IgD-negative memory B cell (primary cell): ENCODE measurements around the gene HS2ST1. TPM values are rescaled to one million over a fixed set of nuclear protein-coding genes. Genes with fewer than 3 reads are reported as not detected.
"Not testable (repeated sequence)": the region's sequence is repeated elsewhere in the genome, so short reads cannot be mapped to it uniquely, and the experiment has no call there.

Experiments used
- H3K27ac Mint-ChIP-seq, 3 donors: one replicate each; pipeline ENCODE4 v1.8.0; 2020 to 2022; ENCODE audit warnings: mild to moderate bottlenecking in 3 of 3, mixed read lengths in 3 of 3, moderate library complexity in 1 of 3
- H3K27me3 Mint-ChIP-seq: one replicate; pipeline ENCODE4 v1.8.0; 2021; ENCODE audit warnings: mixed read lengths
- H3K36me3 Mint-ChIP-seq: one replicate; pipeline ENCODE4 v1.8.0; 2020; ENCODE audit warnings: mild to moderate bottlenecking, mixed read lengths
- H3K4me1 Mint-ChIP-seq, 3 donors: one replicate each; pipeline ENCODE4 v1.8.0; 2020 to 2022; ENCODE audit warnings: mixed read lengths in 3 of 3, mild to moderate bottlenecking in 1 of 3
- H3K4me3 Mint-ChIP-seq, 4 donors: one replicate each; pipeline ENCODE4 v1.8.0; 2020 to 2022; ENCODE audit warnings: mild to moderate bottlenecking in 4 of 4, mixed read lengths in 4 of 4, moderate library complexity in 3 of 4
- H3K9me3 Mint-ChIP-seq, 3 donors: one replicate each; pipeline ENCODE4 v1.8.0; 2020 to 2021; ENCODE audit warnings: mixed read lengths in 3 of 3, mild to moderate bottlenecking in 1 of 3
- polyA plus RNA-seq: library from polyadenylated mRNA; unstranded; fragments of 300-500 nt; fragmentation: Illumina TruSeq; gene quantifications from one replicate; pipeline ENCODE4 v1.2.3, GENCODE V29; 2021

Gene HS2ST1
- polyA plus RNA-seq, 1 donor from 2014 or later = 7.2 TPM

DNA sequence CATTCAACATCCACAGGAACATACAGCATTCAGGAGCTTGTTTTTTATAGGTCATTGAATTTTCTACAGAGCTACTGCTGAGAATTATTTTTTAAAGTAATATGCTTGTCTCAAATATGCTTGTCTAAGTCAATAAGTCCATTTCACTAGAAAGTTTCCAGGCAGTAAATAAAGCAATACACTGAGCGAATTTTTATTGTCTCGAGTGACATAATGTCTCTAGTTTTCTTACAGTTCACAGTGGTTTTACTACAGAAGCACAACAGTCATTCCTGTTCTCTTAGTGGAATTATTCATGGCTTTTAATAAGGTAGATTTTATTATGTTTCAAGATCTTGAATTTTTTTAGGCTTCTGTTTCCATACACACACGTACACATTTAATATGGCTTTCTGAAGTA lies 83.8 kb downstream of the HS2ST1 start:
- no peaks in the 10 kb centered on the region for H3K4me1 Mint-ChIP-seq
- H3K27me3 Mint-ChIP-seq = no peaks in the 10 kb centered on the region
- H3K9me3 Mint-ChIP-seq = peaks cover 0 to 4% (median 0%) of the 10 kb centered on the region in 3 donors
- no peak overlapping the region for H3K27ac Mint-ChIP-seq
- peaks cover 2% of the 10 kb centered on the region for H3K36me3 Mint-ChIP-seq
- no peak overlapping the region for H3K4me3 Mint-ChIP-seq

DNA sequence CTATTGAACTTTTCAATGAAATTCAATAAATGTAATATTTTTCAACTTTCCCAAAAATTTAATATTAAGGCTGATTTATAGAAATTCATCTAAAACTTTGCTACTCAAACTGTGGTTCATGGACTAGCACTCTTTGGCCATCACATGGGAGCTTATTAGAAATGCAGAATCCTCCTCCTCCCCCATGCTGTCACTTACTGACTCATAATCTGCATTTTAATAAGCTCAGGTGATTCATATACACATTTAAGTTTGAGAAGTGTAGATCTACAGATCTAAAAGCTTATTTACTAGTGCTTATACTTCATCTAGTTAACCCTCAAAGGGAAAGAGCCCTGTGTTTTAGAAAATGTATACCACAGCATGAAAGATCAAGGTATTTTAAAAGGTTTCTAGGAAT lies 84.3 kb downstream of the HS2ST1 start:
- H3K4me1 Mint-ChIP-seq = no peaks in the 10 kb centered on the region
- H3K27me3 Mint-ChIP-seq = no peaks in the 10 kb centered on the region
- peaks cover 2% of the 10 kb centered on the region for H3K36me3 Mint-ChIP-seq
- H3K27ac Mint-ChIP-seq = no peak overlapping the region
- H3K9me3 Mint-ChIP-seq = peaks cover 0 to 4% (median 0%) of the 10 kb centered on the region in 3 donors
- no peak overlapping the region for H3K4me3 Mint-ChIP-seq

DNA sequence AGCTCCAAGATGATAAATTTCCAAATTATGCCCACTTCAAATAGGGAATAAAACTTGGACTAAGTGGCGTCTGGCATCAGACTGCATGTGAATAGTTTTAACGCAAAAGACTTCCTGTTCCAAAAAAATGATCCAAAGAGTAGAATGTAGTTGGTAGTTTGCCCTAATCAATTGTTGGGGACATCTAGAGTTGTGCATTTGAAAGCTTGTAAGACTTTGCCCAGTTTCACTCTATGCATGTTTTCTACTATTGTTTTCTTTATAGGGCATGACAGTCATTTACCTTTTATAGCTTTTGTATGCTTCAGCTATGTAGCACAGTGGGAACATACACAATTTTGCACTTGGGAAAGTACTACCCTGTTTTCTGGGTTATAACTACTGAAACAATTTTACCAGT lies 86.0 kb downstream of the HS2ST1 start:
- Mint-ChIP-seq H3K36me3 (peaks cover 2% of the 10 kb centered on the region), H3K27me3 (no peaks in the 10 kb centered on the region), H3K9me3 (peaks cover 0 to 4% (median 0%) of the 10 kb centered on the region in 3 donors), H3K4me3 (no peak overlapping the region), H3K27ac (no peak overlapping the region), H3K4me1 (no peaks in the 10 kb centered on the region)

DNA sequence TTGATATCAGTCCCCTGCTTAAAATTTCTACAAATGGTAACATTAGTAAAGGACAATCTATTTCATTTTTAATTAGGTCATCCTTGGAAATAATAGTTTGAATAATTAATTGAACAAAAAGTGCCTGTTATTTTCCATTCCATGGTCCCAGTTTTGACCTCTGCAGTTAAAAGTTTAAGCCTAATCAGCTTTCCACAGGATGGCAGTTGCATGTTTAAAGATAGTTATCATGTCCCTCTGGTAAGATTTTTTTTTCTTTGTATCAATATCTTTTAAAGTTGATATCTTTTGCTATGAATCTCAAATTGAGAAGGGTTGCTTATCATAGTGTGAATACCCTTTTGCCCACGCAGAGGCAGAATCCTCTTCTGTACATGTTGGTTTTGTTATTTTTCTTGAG lies 90.4 kb downstream of the HS2ST1 start:
- Mint-ChIP-seq H3K36me3 (no peaks in the 10 kb centered on the region), H3K27ac (no peak overlapping the region), H3K9me3 (peaks cover 0 to 4% (median 0%) of the 10 kb centered on the region in 3 donors), H3K4me1 (no peaks in the 10 kb centered on the region), H3K4me3 (no peak overlapping the region), H3K27me3 (no peaks in the 10 kb centered on the region)

DNA sequence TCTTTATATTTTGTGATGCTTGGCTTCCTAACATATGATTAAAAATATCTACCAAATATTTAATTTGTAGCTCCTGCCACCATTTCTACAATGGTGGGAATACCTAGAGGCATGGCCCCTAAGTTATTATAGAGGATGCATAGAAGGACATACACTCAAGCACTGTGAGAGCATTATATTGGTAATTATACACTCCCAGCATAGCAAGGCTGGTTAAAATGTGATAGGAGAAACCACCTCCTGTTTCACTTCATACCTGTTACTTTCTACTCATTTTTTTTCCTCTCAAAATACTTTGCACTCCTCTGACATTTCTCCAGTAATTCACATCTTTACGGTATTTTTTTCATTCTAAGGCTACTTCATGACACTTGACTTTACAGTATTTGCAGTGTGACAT lies 92.9 kb downstream of the HS2ST1 start:
- Mint-ChIP-seq H3K4me1 (no peaks in the 10 kb centered on the region), H3K27ac (no peak overlapping the region), H3K27me3 (no peaks in the 10 kb centered on the region), H3K36me3 (peaks cover 2% of the 10 kb centered on the region), H3K4me3 (no peak overlapping the region), H3K9me3 (peaks cover 0 to 10% (median 0%) of the 10 kb centered on the region in 3 donors)

DNA sequence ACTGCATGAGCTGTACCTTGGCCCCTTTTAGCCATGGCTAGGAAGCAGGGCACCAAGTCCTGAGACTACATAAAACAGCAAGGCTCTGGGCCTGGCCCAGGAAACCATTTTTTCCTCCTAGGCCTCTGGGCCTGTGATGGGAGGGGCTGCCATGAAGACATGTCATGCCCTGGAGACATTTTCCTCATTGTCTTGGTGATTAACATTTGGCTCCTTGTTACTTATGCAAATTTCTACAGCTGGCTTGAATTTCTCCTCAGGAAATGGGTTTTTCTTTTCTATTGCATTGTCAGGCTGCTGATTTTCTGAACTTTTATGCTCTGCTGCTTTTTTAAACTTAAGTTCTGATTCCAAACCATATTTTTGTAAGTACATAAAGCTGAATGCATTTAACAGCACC lies 99.0 kb downstream of the HS2ST1 start:
- H3K4me3 Mint-ChIP-seq, H3K27me3 Mint-ChIP-seq, H3K4me1 Mint-ChIP-seq: not testable (repeated sequence)
- Mint-ChIP-seq H3K9me3 (peaks cover 1 to 11% (median 9%) of the 10 kb centered on the region in 3 donors), H3K27ac (peak overlapping the region in 1 of 3 donors; percentile 39), H3K36me3 (peaks cover 13% of the 10 kb centered on the region)

DNA sequence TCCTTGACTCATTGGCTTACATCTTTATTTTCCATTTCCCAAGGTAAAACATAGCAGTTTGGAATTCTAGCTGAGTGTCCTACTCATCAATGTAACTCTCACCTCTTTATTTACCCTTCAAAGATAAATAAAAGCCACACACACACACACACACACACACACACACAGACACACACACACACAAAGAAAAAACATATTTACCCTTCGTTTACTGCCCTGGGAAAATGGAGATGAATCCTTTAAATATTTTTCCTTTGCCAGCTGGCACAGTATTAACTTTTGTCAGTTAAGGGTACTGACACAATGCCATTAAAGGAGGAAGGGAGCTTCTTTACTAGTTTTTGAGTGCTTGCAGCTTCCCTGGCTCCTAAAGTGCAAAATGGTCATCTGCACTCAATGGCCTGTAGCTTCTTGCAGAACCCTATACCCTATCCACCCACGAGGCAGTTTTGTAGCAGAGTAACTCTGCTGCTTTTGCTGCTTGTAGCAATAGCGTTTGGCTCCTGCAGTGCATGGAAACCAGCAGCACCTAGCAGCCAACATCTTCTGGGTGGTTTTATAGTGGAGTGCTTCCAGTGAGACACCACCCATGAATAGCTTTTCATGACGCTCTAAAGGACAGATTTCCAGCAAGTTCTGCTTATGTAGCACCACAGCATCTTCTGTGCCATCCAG lies 103.7 kb downstream of the HS2ST1 start:
- H3K27me3 Mint-ChIP-seq = no peaks in the 10 kb centered on the region
- H3K9me3 Mint-ChIP-seq = peaks cover 0 to 9% (median 6%) of the 10 kb centered on the region in 3 donors
- no peak overlapping the region for H3K4me3 Mint-ChIP-seq
- H3K27ac Mint-ChIP-seq = no peak overlapping the region
- peaks cover 7% of the 10 kb centered on the region for H3K36me3 Mint-ChIP-seq
- peaks cover 0 to 6% (median 3%) of the 10 kb centered on the region in 3 donors for H3K4me1 Mint-ChIP-seq

DNA sequence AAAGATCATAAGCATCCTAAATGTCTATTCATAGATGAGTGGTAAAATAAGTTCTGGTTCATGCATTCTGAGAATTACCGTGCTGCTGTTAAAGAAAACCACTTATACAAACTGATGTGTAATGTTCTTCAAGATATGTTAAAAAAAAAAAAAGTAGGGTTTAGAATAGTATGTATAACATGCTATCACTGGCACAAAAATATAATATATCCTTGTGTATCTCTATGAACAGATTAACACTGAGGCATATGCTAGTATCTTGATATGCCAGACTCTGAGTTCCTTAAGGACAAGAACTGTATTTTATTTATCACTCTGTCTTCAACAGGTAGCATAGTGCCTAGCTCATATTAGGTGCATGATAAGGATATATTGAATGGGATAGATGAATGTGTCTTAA lies 108.9 kb downstream of the HS2ST1 start:
- peaks cover 3 to 12% (median 5%) of the 10 kb centered on the region in 3 donors for H3K4me1 Mint-ChIP-seq
- H3K4me3 Mint-ChIP-seq = no peak overlapping the region
- H3K27me3 Mint-ChIP-seq = no peaks in the 10 kb centered on the region
- H3K27ac Mint-ChIP-seq = no peak overlapping the region
- H3K36me3 Mint-ChIP-seq = peaks cover 2% of the 10 kb centered on the region
- no peaks in the 10 kb centered on the region for H3K9me3 Mint-ChIP-seq

DNA sequence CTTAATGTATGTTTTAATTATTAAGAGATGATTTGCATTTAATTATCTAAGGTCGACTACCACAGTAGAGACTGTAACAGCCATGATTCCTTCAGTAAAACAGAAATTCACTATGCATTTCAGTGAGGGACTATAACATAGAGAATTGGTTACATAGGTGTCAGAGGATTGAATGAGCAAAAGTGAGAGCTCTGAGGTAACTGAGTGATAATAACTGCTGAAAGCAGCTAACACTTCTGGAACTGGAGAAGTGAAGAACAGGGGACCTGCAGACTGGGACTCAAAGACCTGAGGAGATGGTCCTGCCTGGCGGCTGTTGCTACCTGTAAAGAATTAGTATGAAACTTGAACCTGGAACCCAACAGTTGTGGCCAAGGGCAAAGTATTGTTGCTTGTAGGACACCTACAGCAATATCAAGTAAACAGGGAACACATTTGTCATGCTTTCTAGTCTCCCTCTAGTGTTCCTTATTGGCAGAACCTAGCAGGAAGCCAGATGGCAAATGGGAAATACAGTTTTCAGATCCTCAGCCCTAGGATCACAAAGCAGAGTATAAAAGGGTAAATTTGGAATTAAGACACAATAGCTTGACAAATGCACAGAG lies 110.6 kb downstream of the HS2ST1 start:
- Mint-ChIP-seq H3K27ac (no peak overlapping the region), H3K4me3 (no peak overlapping the region), H3K9me3 (no peaks in the 10 kb centered on the region), H3K4me1 (peaks cover 8 to 15% (median 9%) of the 10 kb centered on the region in 3 donors), H3K36me3 (peaks cover 3% of the 10 kb centered on the region), H3K27me3 (no peaks in the 10 kb centered on the region)

DNA sequence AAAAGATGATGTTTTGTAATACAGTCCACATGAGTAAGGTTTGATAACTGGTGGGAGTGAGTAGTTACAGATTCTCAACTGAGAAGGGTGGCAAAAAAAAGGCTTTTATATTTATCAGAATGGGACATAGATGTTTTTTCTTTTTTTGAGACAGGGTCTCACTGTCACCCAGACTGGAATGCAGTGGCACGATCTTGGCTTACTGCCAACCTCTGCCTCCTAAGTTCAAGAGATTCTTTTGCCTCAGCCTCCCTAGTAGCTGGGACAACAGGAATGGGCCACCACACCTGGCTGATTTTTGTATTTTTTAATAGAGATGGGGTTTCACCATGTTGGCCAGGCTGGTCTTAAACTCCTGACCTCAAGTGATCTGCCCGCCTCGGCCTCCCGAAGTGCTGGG lies 113.1 kb downstream of the HS2ST1 start:
- H3K36me3 Mint-ChIP-seq, H3K27me3 Mint-ChIP-seq, H3K9me3 Mint-ChIP-seq, H3K4me3 Mint-ChIP-seq, H3K27ac Mint-ChIP-seq: not testable (repeated sequence)
- H3K4me1 Mint-ChIP-seq = peaks cover 8 to 13% (median 11%) of the 10 kb centered on the region in 3 donors

DNA sequence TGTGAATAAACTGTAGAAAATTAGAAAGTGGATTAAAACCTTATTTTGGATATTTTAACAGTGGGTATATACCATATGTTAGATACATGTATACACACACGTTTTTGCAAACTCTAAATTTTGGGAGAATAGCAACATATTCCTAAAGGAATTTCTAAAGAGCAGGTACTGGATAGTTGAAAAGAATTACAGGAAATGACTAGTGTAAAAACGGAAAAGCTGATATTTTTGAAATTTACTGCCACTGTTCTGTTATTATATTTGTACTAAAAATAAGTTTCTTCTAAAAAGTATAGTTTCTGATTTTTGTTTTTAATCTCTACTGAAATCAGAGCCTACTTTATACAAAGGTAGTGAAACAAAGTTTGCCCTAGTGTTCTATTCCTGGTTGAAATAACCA lies 114.1 kb downstream of the HS2ST1 start:
- peaks cover 3% of the 10 kb centered on the region for H3K36me3 Mint-ChIP-seq
- no peak overlapping the region for H3K4me3 Mint-ChIP-seq
- H3K4me1 Mint-ChIP-seq = peaks cover 8 to 11% (median 11%) of the 10 kb centered on the region in 3 donors
- no peaks in the 10 kb centered on the region for H3K9me3 Mint-ChIP-seq
- no peaks in the 10 kb centered on the region for H3K27me3 Mint-ChIP-seq
- no peak overlapping the region for H3K27ac Mint-ChIP-seq

DNA sequence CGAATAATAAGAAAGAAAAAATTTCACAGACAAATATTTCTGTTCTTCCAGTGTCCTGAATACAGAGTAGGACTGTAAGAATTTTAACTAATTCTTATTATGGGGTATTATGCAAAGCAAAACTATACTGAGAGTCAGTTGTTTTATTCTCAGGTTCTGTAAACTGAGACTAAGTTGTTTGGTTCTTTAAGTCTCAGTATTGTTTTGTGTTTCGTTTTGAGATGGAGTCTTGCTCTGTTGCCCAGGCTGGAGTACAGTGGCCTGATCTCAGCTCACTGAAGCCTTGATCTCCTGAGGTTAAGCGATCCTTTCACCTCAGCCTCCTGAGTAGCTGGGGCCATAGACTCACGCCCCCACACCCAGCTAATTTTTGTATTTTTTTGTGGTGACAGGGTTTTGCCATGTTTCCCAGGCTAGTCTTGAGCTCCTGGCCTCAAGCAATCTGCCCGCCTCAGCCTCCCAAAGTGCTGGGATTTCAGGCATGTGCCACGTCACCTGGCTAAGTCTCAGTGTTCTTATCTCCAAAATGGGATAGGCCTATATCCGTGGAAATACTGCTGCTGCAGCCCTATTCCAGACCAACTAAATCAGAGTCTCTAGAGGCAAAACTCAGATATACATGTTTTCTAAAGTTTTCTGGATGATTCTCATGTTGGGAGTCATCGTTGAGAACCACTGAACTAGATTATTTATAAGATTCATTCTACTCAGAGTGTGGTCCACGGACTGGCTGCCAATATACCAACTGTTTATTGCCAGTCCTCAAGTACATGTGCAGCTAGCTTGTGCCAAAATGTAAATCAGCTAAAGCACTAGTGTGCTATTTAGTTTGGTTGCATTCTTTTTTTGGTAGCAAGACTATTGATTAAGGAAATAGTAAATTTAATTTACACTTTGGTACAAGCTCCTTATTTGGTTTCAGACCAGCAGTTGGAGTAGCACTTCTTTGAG lies 116.6 kb downstream of the HS2ST1 start:
- peak overlapping the region in 1 of 3 donors; percentile 59 for H3K27ac Mint-ChIP-seq
- H3K9me3 Mint-ChIP-seq = no peaks in the 10 kb centered on the region
- no peaks in the 10 kb centered on the region for H3K27me3 Mint-ChIP-seq
- no peak overlapping the region for H3K4me3 Mint-ChIP-seq
- H3K36me3 Mint-ChIP-seq = peaks cover 1% of the 10 kb centered on the region
- H3K4me1 Mint-ChIP-seq = peaks cover 3 to 8% (median 5%) of the 10 kb centered on the region in 3 donors

DNA sequence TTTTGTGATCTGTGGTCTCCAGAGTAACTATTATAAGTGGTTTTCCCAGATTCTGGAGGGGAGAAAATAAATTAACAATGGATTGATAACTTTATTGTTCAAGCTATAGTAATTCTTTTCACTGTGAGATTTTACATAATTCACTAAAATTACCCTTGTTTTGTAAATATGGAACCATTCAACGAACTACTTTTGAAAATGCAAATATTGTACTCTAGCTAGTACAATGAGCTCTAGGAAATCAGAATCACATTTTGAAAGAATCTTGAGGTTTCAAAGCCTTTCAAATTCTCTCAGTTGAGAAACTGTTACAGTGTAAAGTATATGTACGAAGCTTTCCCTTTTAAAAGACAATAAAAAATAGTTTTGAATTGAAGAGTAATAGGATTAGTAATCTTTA lies 119.9 kb downstream of the HS2ST1 start:
- H3K27me3 Mint-ChIP-seq = no peaks in the 10 kb centered on the region
- H3K36me3 Mint-ChIP-seq = no peaks in the 10 kb centered on the region
- H3K4me3 Mint-ChIP-seq = no peak overlapping the region
- H3K4me1 Mint-ChIP-seq = peaks cover 2 to 7% (median 5%) of the 10 kb centered on the region in 3 donors
- H3K27ac Mint-ChIP-seq = no peak overlapping the region
- peaks cover 0 to 1% (median 0%) of the 10 kb centered on the region in 3 donors for H3K9me3 Mint-ChIP-seq

DNA sequence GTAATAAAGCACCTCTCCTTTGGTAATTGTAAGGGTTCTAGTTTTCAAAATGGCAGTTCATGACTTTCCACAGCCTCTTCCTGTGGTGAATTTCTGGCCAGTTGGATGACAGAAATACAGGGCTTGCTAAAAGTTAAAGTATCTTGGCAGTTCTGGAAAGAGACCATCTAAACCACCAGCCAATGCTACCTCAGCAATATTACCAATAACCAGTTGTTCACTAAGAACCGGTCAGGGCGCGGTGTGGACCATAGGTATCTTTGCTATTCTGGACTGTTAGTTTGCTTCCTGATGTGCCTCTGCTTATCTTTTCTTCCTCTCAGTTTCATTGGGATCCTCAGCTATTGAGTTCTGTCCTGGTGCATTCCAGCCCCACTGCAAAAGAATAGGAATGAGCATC lies 124.7 kb downstream of the HS2ST1 start:
- Mint-ChIP-seq H3K4me3 (no peak overlapping the region), H3K4me1 (peaks cover 0 to 8% (median 5%) of the 10 kb centered on the region in 3 donors), H3K27ac (no peak overlapping the region), H3K36me3 (peaks cover 3% of the 10 kb centered on the region), H3K27me3 (no peaks in the 10 kb centered on the region), H3K9me3 (peaks cover 0 to 1% (median 0%) of the 10 kb centered on the region in 3 donors)
